NCI-H146 treated with DMSO at 0.1 percent for 48 hours (cell line): ENCODE measurements around the gene CACNA1H.
A peak's percentile ranks its signal among the peaks of the same experiment; 100 is the strongest.
"Not testable (repeated sequence)": the region's sequence is repeated elsewhere in the genome, so short reads cannot be mapped to it uniquely, and the experiment has no call there.

ENCODE experiments used
- DNase-seq: peaks from one replicate; lab custom pipeline; 2025; ENCODE audit not compliant: unreplicated experiment; lab: John Stamatoyannopoulos, UW

Gene CACNA1H

GRCh38 chr16:1244881-1245280, 92.0 kb downstream of the CACNA1H start:
- DNase-seq: no peak

GRCh38 chr16:1245452-1246020, 92.6 kb downstream of the CACNA1H start:
- DNase-seq: no peak

DNA sequence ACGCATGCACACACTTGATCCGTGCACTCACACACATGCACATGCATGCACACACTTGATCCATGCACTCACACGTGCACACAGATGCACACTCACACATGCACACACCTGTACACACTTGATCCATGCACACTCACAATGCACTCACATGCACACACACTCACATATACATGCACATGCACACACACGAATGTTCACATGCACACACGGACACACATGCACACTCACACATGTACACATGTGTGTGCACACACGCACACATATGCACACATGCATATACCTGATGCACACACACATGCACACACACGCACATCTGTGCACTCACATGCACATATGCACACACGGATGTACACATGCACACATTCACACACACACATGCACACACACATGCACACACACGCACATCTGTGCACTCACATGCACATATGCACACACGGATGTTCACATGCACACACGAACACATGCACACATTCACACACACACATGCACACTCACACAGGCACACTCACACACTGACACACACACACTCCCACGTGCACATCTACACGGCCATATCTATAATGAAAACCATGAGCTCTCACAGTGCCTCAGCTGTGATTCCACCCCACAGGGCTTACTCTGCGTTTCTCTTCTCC, 95.1 kb downstream of the CACNA1H start:
- DNase-seq: not testable (repeated sequence)

GRCh38 chr16:1249031-1249755, 96.3 kb downstream of the CACNA1H start:
- DNase-seq: not testable (repeated sequence)

- DNase-seq: not testable (repeated sequence)
Observed at GRCh38 chr16:1253701-1254364, 100.9 kb downstream of the CACNA1H start.

- not testable (repeated sequence) for DNase-seq
Observed at GRCh38 chr16:1254821-1255220, 101.9 kb downstream of the CACNA1H start.

DNA sequence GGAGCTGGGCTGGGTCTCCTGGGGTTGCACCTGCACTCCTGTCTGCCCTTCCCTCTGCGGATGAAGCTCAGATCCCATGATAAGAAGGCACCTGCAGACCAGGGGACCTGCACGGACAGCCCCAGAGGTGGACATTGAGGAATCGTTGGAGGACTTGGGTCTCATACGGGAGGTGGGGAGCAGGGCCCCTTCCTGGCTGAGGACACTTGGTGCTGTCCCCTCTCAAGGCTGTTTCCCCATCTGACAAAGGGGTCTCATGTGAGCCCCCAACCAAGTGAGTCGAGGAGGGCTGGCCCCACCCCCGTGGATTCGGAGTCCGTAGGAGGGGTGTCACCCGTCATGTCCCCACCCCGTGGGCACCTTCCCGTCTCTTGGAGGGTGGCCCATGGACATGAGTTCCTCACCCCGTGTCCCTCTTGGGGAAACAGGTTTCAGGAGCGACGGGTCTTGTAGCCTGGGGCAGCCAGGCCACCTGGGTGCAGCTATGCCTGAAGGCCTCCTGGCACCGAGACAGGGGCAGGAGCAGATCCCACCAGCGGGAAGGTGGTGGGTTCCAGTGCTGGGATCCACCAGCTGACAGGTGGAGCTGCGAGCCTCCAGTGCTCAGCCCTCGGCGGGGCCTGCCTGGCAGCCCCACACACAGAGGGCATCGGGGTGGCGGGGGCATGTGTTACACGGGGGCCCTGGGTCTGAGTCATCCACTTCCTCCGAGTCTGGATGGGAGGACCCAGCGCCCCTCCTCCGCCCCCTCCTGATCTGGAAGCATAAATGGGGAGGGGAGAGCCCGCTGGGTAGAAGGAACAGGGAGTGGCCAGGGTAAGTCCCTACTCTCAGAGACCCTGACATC, 102.6 kb downstream of the CACNA1H start, which contains the start of gene TPSD1:
Gene TPSD1, plus strand, starts transcription at position 794 of the 847 bp plus-strand sequence. CDS start 212 bp downstream, outside the sequence.
- DNase-seq: not testable (repeated sequence)

- not testable (repeated sequence) for DNase-seq
Observed at GRCh38 chr16:1256296-1256873, 103.5 kb downstream of the CACNA1H start.

GRCh38 chr16:1256874-1257322, 104.0 kb downstream of the CACNA1H start:
- no peak for DNase-seq

GRCh38 chr16:1257561-1258224, 104.8 kb downstream of the CACNA1H start:
- no peak for DNase-seq

- no peak for DNase-seq
Observed at GRCh38 chr16:1258225-1258600, 105.3 kb downstream of the CACNA1H start.

GRCh38 chr16:1258906-1259759, 106.2 kb downstream of the CACNA1H start:
- DNase-seq: no peak

GRCh38 chr16:1259760-1260068, 106.8 kb downstream of the CACNA1H start:
- DNase-seq: no peak

DNA sequence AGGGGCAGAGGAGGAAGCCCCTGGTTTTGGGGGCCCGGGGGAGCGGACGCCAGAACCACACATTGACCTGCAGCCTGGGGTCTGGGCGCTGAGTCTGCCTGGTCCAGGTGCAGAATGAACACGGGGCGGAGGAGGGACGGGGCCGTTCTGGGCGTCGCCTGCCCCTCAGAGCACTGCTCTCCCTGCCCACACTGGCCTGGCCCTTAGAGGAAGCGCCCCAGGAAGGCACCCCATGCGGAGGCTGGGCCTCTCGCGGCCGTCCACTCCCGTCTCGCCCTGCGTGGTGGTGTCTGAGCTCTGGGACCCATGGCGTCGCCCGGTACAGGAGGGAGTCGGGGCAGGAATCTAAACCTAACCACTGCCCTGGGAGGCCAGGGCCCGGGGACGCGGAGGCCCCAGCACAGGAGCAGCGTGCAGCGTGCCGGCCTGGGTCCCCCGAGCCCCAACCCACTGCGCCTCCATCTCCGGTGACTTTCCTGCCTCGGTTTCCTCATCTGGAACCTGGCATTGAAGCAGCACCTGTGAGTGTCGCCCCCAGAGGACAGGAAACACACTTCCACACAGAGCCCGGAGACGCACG, 107.3 kb downstream of the CACNA1H start:
- DNase-seq: no peak

DNA sequence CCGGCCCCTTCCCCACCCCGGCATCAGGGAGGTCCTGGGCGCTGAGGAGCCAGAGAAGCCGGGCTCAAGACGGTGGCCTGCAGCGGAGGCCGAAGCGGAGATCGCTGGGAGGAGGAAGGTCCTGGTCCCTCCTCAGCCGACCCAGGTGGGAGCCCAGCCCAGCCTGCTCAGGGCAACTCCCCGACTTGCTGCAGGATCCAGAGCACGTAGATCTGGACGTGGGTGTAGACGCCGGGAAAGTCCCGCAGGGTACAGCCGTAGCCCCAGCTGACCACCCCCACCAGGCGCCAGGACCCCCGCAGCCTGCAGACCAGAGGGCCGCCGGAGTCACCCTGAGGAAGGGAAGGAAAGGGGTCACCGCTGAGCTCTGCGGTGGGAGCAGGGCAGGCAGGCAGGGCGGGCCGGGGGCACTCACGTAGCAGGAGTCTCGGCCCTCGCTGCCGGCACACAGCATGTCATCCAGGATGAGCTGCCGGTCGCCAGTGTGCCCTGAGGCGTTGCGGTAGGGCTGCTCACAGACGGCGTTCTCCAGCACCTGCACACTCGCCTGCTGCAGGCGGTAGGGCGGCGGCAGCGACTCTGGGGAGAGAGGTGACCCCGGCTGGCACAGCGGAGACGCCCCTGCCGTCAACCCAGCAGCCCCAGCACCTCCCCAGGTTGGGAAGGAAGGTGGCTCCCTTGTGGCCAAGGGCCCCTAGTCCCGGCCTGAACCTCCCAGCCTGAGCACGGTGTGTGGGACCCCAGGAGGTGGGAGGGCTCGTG, 108.4 kb downstream of the CACNA1H start:
- peak; percentile 68 for DNase-seq

DNA sequence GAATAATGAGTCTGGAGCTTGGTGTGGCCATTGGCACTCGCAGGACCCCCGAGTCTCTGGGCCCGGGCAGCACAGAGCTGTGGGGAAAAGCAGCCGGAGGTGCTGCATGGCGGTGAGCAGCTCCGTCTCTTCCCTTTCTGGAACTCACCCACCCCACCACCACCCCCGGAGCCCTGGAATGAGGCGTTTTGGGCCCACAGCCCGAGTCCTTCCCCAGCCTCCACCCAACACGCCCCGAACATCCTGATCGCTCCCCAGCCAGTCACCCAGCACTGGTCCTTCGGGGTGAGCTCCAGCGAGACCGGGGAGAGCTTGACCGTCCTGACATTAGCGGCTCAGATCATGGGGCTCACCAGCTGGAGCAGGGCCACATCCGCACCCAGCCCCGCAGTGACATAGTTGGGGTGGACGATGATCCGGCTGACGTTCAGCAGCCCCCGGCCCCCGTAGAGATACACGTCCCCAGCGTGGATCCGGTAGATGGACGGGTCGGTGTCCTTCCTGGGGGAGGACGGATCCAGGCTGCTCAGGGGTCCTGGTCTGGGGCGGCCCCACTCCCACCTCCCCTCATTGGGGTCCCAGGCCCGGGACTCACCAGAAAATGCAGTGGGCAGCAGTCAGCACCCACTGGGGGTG, 109.4 kb downstream of the CACNA1H start:
- DNase-seq: no peak

DNA sequence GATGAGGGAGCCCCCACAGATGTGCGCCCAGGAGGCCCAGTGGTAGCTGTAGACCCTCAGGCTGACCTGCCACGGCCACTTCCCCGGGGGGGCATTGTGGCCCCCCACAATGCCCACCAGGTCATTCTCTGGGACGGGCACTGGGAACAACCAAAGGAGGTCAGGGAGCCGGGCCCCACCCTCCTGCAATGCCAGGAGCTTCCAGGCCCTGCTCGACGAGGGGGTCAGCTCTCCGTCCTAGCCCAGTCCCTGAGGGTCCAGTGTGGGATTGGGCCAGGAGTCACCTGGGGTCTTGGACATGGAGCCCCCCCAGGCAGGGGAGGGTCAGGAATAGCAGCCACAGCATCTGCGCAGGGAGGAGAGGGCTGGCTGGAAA, 109.9 kb downstream of the CACNA1H start:
- DNase-seq: no peak
